ENCODE measurements around the gene TOE1.

- TF ChIP-seq CTCF (IDR thresholded peaks at IDR 0.05 in 4 of 5, conservative IDR thresholded peaks at IDR 0.05 in 1 of 5) (no peak), POLR2A (IDR thresholded peaks at IDR 0.05) (no peak)
These were observed 46.2 kb downstream of the TOE1 start for GRCh38 chr1:45386219-45386618.

Measured in gastrocnemius medialis (tissue), 4 donors.